Pancreas (tissue), 10 donors: ENCODE measurements around the gene GAA. TPM values are rescaled to one million over a fixed set of nuclear protein-coding genes. Genes with fewer than 3 reads are reported as not detected.

Experiments used
- ATAC-seq, 4 donors: fragments of 200-7000 bp; cut with Tn5 transposase; one replicate each; pipeline versions ENCODE4 v1.8.0 to v1.9.1; 2020; ENCODE audit warnings: mild to moderate bottlenecking in 4 of 4, moderate library complexity in 4 of 4
- DNase-seq, 6 donors: peaks; one replicate each; pipeline ENCODE4 v3.0.0-alpha.2; 2020
- FAIRE-seq: peaks from 2 replicates; lab custom pipeline; 2012; peaks lifted over from hg19 to GRCh38; lab: Jason Lieb, UNC
- H3K27ac ChIP-seq, 4 donors: fragments of 200-600 bp; sonication (generic); 1 replicate in 3 of 4; 2 replicates in 1 of 4; pipeline versions ENCODE4 v1.5.0 to v1.8.0; 2020
- H3K27me3 ChIP-seq, 4 donors: fragments of 200-600 bp; one replicate each; pipeline ENCODE4 v1.8.0; 2021
- H3K36me3 ChIP-seq, 3 donors: fragments of 200-600 bp; sonication (generic) in 1 of 3; one replicate each; pipeline versions ENCODE4 v1.5.0 to v1.8.0; 2020 to 2021
- H3K4me1 ChIP-seq, 3 donors: fragments of 200-600 bp; one replicate each; pipeline ENCODE4 v1.8.0; 2021
- H3K4me3 ChIP-seq, 4 donors: fragments of 200-600 bp; sonication (generic) in 2 of 4; one replicate each; pipeline versions ENCODE4 v1.5.0 to v1.8.0; 2020 to 2021
- H3K9me3 ChIP-seq, 4 donors: fragments of 200-600 bp; one replicate each; pipeline ENCODE4 v1.8.0; 2021
- CTCF ChIP-seq, 4 donors: fragments of 200-600 bp; sonication (generic) in 3 of 4; IDR thresholded peaks; one replicate each; pipeline versions ENCODE4 v1.5.0 to v1.8.0; 2021; ENCODE audit warnings: antibody characterized with exemption in 4 of 4
- whole genome bisulfite sequencing, 2 donors: extraction: QIAGEN DNeasy Blood & Tissue Kit; methylation state at CpG; one replicate each; pipeline ENCODE4 v1.1.7; 2013; 5-methylcytosine and 5-hydroxymethylcytosine counted together
- intact Hi-C, 3 donors: fragments of 100-400 bp; cut with DNase I; formaldehyde crosslinking; loops; one replicate each; pipeline versions ENCODE4 v1.11.1 to v1.14.2; 2022
- polyA plus RNA-seq, 2 donors: library from polyadenylated mRNA; stranded (reverse); fragments of 200-250 nt; gene quantifications; one replicate each; pipeline ENCODE4 v1.2.3, GENCODE V29; 2013
- total RNA-seq, 6 donors: library from RNA; stranded (reverse); fragmentation: NEBNext Ultra II Directional in 4 of 6; extraction: Animal tissue kit (Norgen Biotek cat#: 25700) in 4 of 6; gene quantifications; one replicate each; pipeline versions ENCODE4 v1.2.1 to v1.2.4, GENCODE V29; 2021 to 2023
- donor health status: healthy with polysubstance abuse.
- donor health status: DM: no; HTN: no; CAD: no; lungs with moderate emphysema.
- donor health status: DM: no; HTN: no; CAD: no.
- donor health status: control.
- donor health status: control.
- donor health status: Bipolar disorder and iron deficiency.
- donor health status: DM: yes; HTN: yes; CAD: no.
- donor health status: DM: no; HTN: no; CAD: no.
- donor health status: DM: no; HTN: no; CAD: no.
- donor health status: DM: yes; HTN: yes; CAD: no.

Gene GAA
- total RNA-seq (10 to 100 TPM; 20.2 to 56.3 (median 32.8) TPM), polyA plus RNA-seq (10 to 100 TPM; 44.0 to 52.8 TPM)

GRCh38 chr17:80101011-80101945 lies at the start of gene GAA:
GAA (plus strand) TSS chr17:80101581; CDS start chr17:80104587, 3,006 bp downstream.
- H3K27me3 ChIP-seq, result no peaks in the 10 kb centered on the region
- H3K4me3 ChIP-seq, result peak within 1 kb of the TSS; percentile 79 to 93 (median 88)
- no peak for FAIRE-seq
- peak; percentile 74 to 98 (median 89) for DNase-seq
- peak within 1 kb of the TSS; percentile 68 to 80 (median 74) for H3K27ac ChIP-seq
- peak; percentile 91 to 93 (median 92) for ATAC-seq
- H3K9me3 ChIP-seq, result no peaks in the 10 kb centered on the region
- H3K36me3 ChIP-seq, result no peaks in the 10 kb centered on the region
- H3K4me1 ChIP-seq, result peaks cover 0 to 9% (median 0%) of the 10 kb centered on the region in 3 donors
- 0% methylated on average over 78 to 114 of the region's 114 CpGs for WGBS, 2 donors
- peak; percentile 68 to 83 (median 76) for TF ChIP-seq CTCF (IDR thresholded peaks at IDR 0.05)
- intact Hi-C loops, result no loop called here

GRCh38 chr17:80051681-80052080 lies 49.7 kb upstream of the GAA start:
- Histone ChIP-seq H3K27me3 (no peaks in the 10 kb centered on the region), H3K36me3 (no peaks in the 10 kb centered on the region), H3K4me1 (no peaks in the 10 kb centered on the region), H3K9me3 (no peaks in the 10 kb centered on the region), H3K27ac (no peak overlapping the region), H3K4me3 (no peak overlapping the region)
- WGBS, 2 donors, result 94 to 97% methylated on average over 11 of the region's 11 CpGs
- no peak for ATAC-seq
- intact Hi-C loops, result no loop called here
- DNase-seq, result peak in 1 of 6 donors; percentile 10
- no peak for TF ChIP-seq CTCF (IDR thresholded peaks at IDR 0.05)
- no peak for FAIRE-seq

DNA sequence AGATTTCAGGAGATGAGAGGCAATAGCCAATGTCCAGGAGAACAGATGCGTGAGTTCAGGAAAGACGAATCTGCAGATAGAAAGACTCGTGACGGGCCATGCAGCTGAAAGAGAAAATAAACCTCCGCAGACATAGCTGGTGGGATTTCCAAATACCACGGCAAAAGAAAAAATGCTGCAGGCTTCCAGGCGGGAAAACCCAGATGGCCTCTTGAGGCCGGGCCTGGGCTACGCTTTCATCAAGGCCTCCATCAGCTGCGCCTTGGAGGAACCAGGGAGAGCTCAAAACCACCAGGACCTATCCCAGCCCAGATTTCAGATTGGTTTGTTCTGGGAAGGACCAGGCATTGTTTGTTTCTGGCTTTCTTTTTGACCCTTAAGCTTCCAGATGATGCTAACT lies 48.3 kb upstream of the GAA start:
- H3K36me3 ChIP-seq, result no peaks in the 10 kb centered on the region
- DNase-seq (no peak), ATAC-seq (peak in 1 of 4 donors; percentile 39)

GRCh38 chr17:80055597-80055996 lies 45.8 kb upstream of the GAA start:
- Histone ChIP-seq H3K27ac (no peak overlapping the region), H3K4me1 (no peaks in the 10 kb centered on the region), H3K4me3 (no peak overlapping the region), H3K9me3 (no peaks in the 10 kb centered on the region), H3K27me3 (no peaks in the 10 kb centered on the region), H3K36me3 (no peaks in the 10 kb centered on the region)
- DNase-seq (no peak), FAIRE-seq (no peak), ATAC-seq (no peak)
- WGBS, 2 donors, result 87 to 92% methylated on average over 9 of the region's 9 CpGs
- intact Hi-C loops, result no loop called here
- no peak for TF ChIP-seq CTCF (IDR thresholded peaks at IDR 0.05)

More for the DNA sequence above, 48.3 kb upstream of the GAA start:
- TF ChIP-seq CTCF (IDR thresholded peaks at IDR 0.05), result no peak
- no peaks in the 10 kb centered on the region for H3K9me3 ChIP-seq
- H3K27me3 ChIP-seq, result no peaks in the 10 kb centered on the region
- 91% methylated on average over 10 of the region's 10 CpGs for WGBS, 2 donors
- H3K4me3 ChIP-seq, result no peak overlapping the region
- no peak for FAIRE-seq
- peak overlapping the region in 1 of 4 donors; percentile 23 for H3K27ac ChIP-seq
- no peaks in the 10 kb centered on the region for H3K4me1 ChIP-seq
- intact Hi-C loops, result no loop called here
